ENCODE measurements around the gene NRG3.

The NRG3 gene

DNA sequence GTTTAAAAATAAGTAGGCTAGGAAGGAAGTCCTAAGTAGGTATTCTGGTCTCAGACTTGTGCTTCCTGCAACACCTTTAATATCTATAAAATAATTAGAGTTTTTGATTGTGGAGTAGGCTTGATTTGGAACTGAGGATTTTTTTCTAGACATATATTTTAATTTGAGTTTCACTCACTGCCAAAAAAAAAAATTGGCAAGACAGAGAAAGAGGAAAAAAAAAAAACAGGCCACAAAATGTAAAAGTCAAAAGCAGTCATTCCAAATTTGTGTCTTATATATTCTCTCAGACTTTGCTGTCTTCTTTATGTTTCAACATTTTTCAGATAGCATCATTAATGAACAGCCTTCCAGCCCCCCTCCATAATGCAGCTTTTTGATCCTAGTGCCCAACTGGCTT lies 346.1 kb downstream of the NRG3 start:
- no peak for TF ChIP-seq ARNTL (CRISPR knock-in tag; IDR thresholded peaks at IDR 0.05; ENCODE audit: borderline replicate concordance, low read depth)
- TF ChIP-seq, protein P1, sequence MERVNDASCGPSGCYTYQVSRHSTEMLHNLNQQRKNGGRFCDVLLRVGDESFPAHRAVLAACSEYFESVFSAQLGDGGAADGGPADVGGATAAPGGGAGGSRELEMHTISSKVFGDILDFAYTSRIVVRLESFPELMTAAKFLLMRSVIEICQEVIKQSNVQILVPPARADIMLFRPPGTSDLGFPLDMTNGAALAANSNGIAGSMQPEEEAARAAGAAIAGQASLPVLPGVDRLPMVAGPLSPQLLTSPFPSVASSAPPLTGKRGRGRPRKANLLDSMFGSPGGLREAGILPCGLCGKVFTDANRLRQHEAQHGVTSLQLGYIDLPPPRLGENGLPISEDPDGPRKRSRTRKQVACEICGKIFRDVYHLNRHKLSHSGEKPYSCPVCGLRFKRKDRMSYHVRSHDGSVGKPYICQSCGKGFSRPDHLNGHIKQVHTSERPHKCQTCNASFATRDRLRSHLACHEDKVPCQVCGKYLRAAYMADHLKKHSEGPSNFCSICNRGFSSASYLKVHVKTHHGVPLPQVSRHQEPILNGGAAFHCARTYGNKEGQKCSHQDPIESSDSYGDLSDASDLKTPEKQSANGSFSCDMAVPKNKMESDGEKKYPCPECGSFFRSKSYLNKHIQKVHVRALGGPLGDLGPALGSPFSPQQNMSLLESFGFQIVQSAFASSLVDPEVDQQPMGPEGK (CRISPR knock-in tag; IDR thresholded peaks at IDR 0.05; ENCODE audit: borderline replicate concordance): no peak
- no peak for TF ChIP-seq ESRRG (CRISPR knock-in tag; IDR thresholded peaks at IDR 0.05)
- TF ChIP-seq RARB (CRISPR knock-in tag; IDR thresholded peaks at IDR 0.05): no peak
- TF ChIP-seq, protein P2, sequence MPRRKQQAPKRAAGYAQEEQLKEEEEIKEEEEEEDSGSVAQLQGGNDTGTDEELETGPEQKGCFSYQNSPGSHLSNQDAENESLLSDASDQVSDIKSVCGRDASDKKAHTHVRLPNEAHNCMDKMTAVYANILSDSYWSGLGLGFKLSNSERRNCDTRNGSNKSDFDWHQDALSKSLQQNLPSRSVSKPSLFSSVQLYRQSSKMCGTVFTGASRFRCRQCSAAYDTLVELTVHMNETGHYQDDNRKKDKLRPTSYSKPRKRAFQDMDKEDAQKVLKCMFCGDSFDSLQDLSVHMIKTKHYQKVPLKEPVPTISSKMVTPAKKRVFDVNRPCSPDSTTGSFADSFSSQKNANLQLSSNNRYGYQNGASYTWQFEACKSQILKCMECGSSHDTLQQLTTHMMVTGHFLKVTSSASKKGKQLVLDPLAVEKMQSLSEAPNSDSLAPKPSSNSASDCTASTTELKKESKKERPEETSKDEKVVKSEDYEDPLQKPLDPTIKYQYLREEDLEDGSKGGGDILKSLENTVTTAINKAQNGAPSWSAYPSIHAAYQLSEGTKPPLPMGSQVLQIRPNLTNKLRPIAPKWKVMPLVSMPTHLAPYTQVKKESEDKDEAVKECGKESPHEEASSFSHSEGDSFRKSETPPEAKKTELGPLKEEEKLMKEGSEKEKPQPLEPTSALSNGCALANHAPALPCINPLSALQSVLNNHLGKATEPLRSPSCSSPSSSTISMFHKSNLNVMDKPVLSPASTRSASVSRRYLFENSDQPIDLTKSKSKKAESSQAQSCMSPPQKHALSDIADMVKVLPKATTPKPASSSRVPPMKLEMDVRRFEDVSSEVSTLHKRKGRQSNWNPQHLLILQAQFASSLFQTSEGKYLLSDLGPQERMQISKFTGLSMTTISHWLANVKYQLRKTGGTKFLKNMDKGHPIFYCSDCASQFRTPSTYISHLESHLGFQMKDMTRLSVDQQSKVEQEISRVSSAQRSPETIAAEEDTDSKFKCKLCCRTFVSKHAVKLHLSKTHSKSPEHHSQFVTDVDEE (CRISPR knock-in tag; IDR thresholded peaks at IDR 0.05): no peak
- no peak for TF ChIP-seq GLIS3 (CRISPR knock-in tag; IDR thresholded peaks at IDR 0.05)
- no peak for TF ChIP-seq ZC3H10 (CRISPR knock-in tag; IDR thresholded peaks at IDR 0.05)
- TF ChIP-seq ZFP3 (CRISPR knock-in tag; IDR thresholded peaks at IDR 0.05): no peak
- TF ChIP-seq ZFP30 (CRISPR knock-in tag; IDR thresholded peaks at IDR 0.05): no peak
- TF ChIP-seq, protein P3, sequence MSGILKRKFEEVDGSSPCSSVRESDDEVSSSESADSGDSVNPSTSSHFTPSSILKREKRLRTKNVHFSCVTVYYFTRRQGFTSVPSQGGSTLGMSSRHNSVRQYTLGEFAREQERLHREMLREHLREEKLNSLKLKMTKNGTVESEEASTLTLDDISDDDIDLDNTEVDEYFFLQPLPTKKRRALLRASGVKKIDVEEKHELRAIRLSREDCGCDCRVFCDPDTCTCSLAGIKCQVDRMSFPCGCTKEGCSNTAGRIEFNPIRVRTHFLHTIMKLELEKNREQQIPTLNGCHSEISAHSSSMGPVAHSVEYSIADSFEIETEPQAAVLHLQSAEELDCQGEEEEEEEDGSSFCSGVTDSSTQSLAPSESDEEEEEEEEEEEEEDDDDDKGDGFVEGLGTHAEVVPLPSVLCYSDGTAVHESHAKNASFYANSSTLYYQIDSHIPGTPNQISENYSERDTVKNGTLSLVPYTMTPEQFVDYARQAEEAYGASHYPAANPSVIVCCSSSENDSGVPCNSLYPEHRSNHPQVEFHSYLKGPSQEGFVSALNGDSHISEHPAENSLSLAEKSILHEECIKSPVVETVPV (CRISPR knock-in tag; IDR thresholded peaks at IDR 0.05): no peak
- TF ChIP-seq, protein P4, sequence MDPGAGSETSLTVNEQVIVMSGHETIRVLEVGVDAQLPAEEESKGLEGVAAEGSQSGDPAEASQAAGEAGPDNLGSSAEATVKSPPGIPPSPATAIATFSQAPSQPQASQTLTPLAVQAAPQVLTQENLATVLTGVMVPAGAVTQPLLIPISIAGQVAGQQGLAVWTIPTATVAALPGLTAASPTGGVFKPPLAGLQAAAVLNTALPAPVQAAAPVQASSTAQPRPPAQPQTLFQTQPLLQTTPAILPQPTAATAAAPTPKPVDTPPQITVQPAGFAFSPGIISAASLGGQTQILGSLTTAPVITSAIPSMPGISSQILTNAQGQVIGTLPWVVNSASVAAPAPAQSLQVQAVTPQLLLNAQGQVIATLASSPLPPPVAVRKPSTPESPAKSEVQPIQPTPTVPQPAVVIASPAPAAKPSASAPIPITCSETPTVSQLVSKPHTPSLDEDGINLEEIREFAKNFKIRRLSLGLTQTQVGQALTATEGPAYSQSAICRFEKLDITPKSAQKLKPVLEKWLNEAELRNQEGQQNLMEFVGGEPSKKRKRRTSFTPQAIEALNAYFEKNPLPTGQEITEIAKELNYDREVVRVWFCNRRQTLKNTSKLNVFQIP (CRISPR knock-in tag; IDR thresholded peaks at IDR 0.05; ENCODE audit: borderline replicate concordance, low read depth): no peak
- TF ChIP-seq ZNF8 (CRISPR knock-in tag; IDR thresholded peaks at IDR 0.05): no peak
- TF ChIP-seq ZNF565 (CRISPR knock-in tag; conservative IDR thresholded peaks at IDR 0.05; ENCODE audit: low read depth): no peak
- TF ChIP-seq, protein P5, sequence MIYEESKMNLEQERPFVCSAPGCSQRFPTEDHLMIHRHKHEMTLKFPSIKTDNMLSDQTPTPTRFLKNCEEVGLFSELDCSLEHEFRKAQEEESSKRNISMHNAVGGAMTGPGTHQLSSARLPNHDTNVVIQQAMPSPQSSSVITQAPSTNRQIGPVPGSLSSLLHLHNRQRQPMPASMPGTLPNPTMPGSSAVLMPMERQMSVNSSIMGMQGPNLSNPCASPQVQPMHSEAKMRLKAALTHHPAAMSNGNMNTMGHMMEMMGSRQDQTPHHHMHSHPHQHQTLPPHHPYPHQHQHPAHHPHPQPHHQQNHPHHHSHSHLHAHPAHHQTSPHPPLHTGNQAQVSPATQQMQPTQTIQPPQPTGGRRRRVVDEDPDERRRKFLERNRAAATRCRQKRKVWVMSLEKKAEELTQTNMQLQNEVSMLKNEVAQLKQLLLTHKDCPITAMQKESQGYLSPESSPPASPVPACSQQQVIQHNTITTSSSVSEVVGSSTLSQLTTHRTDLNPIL (CRISPR knock-in tag; IDR thresholded peaks at IDR 0.05; ENCODE audit: low read depth): no peak
- no peak for TF ChIP-seq TCF4 (CRISPR knock-in tag; IDR thresholded peaks at IDR 0.05; ENCODE audit: borderline replicate concordance)
- TF ChIP-seq ISL1 (CRISPR knock-in tag; IDR thresholded peaks at IDR 0.05): no peak
- TF ChIP-seq CSDC2 (CRISPR knock-in tag; IDR thresholded peaks at IDR 0.05): no peak
- ATAC-seq: no peak

DNA sequence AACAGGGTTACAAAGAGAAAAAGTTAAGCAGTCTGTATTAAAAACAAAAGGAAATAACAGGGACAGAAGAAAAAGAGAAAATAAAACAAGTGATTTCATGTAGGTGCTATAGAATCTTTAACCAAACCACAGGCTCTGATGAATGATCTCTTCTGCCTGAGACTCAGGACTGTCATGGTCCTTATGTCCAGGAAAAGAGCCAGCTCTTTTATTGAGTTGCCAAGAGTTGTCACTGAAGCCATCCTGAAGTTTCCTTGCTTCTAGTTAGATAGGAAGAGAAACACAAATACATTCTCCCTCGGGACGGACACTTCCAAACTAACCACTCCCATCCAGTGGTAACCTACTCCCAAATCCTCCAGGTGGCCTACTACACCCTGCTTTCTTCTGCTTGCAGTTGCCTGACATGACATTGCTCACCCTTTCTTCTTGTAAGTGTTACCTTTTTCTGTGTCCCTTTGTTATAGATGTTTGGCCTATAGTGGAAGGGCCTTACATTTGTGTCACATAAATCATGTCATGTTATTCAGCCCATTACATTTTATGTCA lies 346.7 kb downstream of the NRG3 start:
- no peak for ATAC-seq
- TF ChIP-seq TOX (CRISPR knock-in tag; IDR thresholded peaks at IDR 0.05; ENCODE audit: borderline replicate concordance) (no peak), ZNF70 (CRISPR knock-in tag; IDR thresholded peaks at IDR 0.05) (no peak), ZNF565 (CRISPR knock-in tag; conservative IDR thresholded peaks at IDR 0.05; ENCODE audit: low read depth) (no peak)

DNA sequence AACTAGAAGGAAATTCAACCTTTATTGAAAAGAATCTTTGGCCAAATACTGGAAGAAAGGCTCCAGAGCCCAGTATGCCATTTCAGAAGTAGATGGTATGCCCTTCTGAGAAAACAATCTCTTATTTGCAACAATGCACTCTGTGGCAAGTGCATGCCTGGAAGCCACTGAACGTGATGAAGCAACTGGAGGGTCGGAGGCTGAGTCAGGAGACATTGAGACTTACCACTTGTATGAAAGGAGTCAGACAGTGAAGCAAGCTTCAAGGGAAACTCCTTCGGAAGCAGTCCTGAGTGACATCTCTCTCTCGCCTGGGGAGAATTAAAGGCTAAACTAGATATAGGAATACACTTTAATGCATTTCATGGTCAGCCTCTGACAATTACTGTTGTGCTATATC lies 353.7 kb downstream of the NRG3 start:
- ATAC-seq: no peak
- TF ChIP-seq BACH2 (CRISPR knock-in tag; IDR thresholded peaks at IDR 0.05; ENCODE audit: borderline replicate concordance) (no peak), ZNF70 (CRISPR knock-in tag; IDR thresholded peaks at IDR 0.05) (no peak), ARNTL (CRISPR knock-in tag; IDR thresholded peaks at IDR 0.05; ENCODE audit: borderline replicate concordance, low read depth) (no peak), ZC3H10 (CRISPR knock-in tag; IDR thresholded peaks at IDR 0.05) (no peak), ESRRG (CRISPR knock-in tag; IDR thresholded peaks at IDR 0.05) (no peak), ZFP3 (CRISPR knock-in tag; IDR thresholded peaks at IDR 0.05) (no peak), SNAI2 (CRISPR knock-in tag; IDR thresholded peaks at IDR 0.05) (no peak), ISL1 (CRISPR knock-in tag; IDR thresholded peaks at IDR 0.05) (no peak), OSR1 (CRISPR knock-in tag; IDR thresholded peaks at IDR 0.05) (no peak), ZNF565 (CRISPR knock-in tag; conservative IDR thresholded peaks at IDR 0.05; ENCODE audit: low read depth) (no peak), PPARA (CRISPR knock-in tag; IDR thresholded peaks at IDR 0.05; ENCODE audit: borderline replicate concordance) (no peak), RARB (CRISPR knock-in tag; IDR thresholded peaks at IDR 0.05) (no peak), GLIS3 (CRISPR knock-in tag; IDR thresholded peaks at IDR 0.05) (no peak), CSDC2 (CRISPR knock-in tag; IDR thresholded peaks at IDR 0.05) (no peak), ZNF8 (CRISPR knock-in tag; IDR thresholded peaks at IDR 0.05) (no peak)
- TF ChIP-seq, protein P5 (CRISPR knock-in tag; IDR thresholded peaks at IDR 0.05; ENCODE audit: low read depth): no peak
- TF ChIP-seq, protein P3 (CRISPR knock-in tag; IDR thresholded peaks at IDR 0.05): no peak
- TF ChIP-seq, protein P1 (CRISPR knock-in tag; IDR thresholded peaks at IDR 0.05; ENCODE audit: borderline replicate concordance): no peak
